Measurements from ENCODE around the gene MBD3. TPM values are rescaled to one million over a fixed set of nuclear protein-coding genes. Genes with fewer than 3 reads are reported as not detected.

Gene MBD3
- total RNA-seq, 2 experiments from 2014 or later, result 34.3 to 35.2 TPM

DNA sequence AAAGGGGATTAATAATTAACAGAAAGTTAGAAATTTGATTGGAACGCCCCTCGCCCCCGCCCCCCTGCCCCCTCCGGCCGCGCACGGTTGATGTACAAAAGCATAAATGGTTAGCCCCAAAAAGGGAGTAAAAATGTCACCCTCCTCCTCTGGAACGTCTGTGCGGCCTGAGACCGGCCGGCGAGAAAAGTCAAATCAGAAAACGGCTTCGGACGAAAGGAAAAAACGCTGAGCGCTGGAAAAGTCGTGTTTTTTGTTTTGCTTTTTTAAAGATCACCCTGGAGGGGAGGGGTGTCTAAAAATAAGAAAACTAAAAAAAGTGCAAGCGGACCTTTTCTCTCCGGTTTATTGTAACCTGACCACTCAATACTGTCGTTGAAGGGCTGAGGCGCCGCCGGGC is 37.7 kb downstream of the MBD3 start:
- TF ChIP-seq CTCF (IDR thresholded peaks at IDR 0.05), result no peak
- POLR2A ChIA-PET, result no interaction called here
- H3K27ac Mint-ChIP-seq, result no peak overlapping the region
- H3K27me3 Mint-ChIP-seq, result peaks cover 10% of the 10 kb centered on the region
- no peaks in the 10 kb centered on the region for H3K27me3 ChIP-seq (ENCODE audit: control insufficient read depth in 1 of 2, insufficient read depth in 2 of 2, low read length in 2 of 2)
- H3K4me3 ChIP-seq (ENCODE audit: low read length), result no peak overlapping the region
- no peaks in the 10 kb centered on the region for H3K9me3 Mint-ChIP-seq
- CTCF ChIA-PET, result no interaction called here
- no peak overlapping the region for H3K4me3 Mint-ChIP-seq
- H3K4me1 ChIP-seq (ENCODE audit: insufficient read depth, low read length), result no peaks in the 10 kb centered on the region
- no peaks in the 10 kb centered on the region for H3K4me1 Mint-ChIP-seq (ENCODE audit: low read depth)
- intact Hi-C loops (cut with DNase I, micrococcal nuclease), result no loop called here
- H3K36me3 Mint-ChIP-seq (ENCODE audit: low read depth), result no peaks in the 10 kb centered on the region
- no peak for ATAC-seq (ENCODE audit: poor library complexity)
- no peaks in the 10 kb centered on the region for H3K9me3 ChIP-seq (ENCODE audit: control insufficient read depth in 1 of 2, insufficient read depth in 1 of 2, low read length in 2 of 2)
- H3K27ac ChIP-seq (ENCODE audit: low read depth in 1 of 2, low read length in 2 of 2), result no peak overlapping the region
- no peak for DNase-seq
- no peaks in the 10 kb centered on the region for H3K36me3 ChIP-seq (ENCODE audit: insufficient read depth, low read length)

- POLR2A ChIA-PET, result no interaction called here
- Mint-ChIP-seq H3K27me3 (peaks cover 18% of the 10 kb centered on the region), H3K27ac (no peak overlapping the region), H3K9me3 (no peaks in the 10 kb centered on the region), H3K4me3 (no peak overlapping the region), H3K4me1 (ENCODE audit: low read depth) (no peaks in the 10 kb centered on the region), H3K36me3 (ENCODE audit: low read depth) (no peaks in the 10 kb centered on the region)
- H3K4me1 ChIP-seq (ENCODE audit: insufficient read depth, low read length), result no peaks in the 10 kb centered on the region
- no peaks in the 10 kb centered on the region for H3K36me3 ChIP-seq (ENCODE audit: insufficient read depth, low read length)
- H3K27me3 ChIP-seq (ENCODE audit: control insufficient read depth in 1 of 2, insufficient read depth in 2 of 2, low read length in 2 of 2), result no peaks in the 10 kb centered on the region
- no peak for TF ChIP-seq CTCF (IDR thresholded peaks at IDR 0.05)
- ATAC-seq (ENCODE audit: poor library complexity), result no peak
- CTCF ChIA-PET, result no interaction called here
- intact Hi-C loops (cut with DNase I, micrococcal nuclease), result no loop called here
- no peak for DNase-seq
- H3K4me3 ChIP-seq (ENCODE audit: low read length), result no peak overlapping the region
- H3K9me3 ChIP-seq (ENCODE audit: control insufficient read depth in 1 of 2, insufficient read depth in 1 of 2, low read length in 2 of 2), result no peaks in the 10 kb centered on the region
- no peak overlapping the region for H3K27ac ChIP-seq (ENCODE audit: low read depth in 1 of 2, low read length in 2 of 2)
Observed at GRCh38 chr19:1553415-1553814, 39.2 kb downstream of the MBD3 start.

DNA sequence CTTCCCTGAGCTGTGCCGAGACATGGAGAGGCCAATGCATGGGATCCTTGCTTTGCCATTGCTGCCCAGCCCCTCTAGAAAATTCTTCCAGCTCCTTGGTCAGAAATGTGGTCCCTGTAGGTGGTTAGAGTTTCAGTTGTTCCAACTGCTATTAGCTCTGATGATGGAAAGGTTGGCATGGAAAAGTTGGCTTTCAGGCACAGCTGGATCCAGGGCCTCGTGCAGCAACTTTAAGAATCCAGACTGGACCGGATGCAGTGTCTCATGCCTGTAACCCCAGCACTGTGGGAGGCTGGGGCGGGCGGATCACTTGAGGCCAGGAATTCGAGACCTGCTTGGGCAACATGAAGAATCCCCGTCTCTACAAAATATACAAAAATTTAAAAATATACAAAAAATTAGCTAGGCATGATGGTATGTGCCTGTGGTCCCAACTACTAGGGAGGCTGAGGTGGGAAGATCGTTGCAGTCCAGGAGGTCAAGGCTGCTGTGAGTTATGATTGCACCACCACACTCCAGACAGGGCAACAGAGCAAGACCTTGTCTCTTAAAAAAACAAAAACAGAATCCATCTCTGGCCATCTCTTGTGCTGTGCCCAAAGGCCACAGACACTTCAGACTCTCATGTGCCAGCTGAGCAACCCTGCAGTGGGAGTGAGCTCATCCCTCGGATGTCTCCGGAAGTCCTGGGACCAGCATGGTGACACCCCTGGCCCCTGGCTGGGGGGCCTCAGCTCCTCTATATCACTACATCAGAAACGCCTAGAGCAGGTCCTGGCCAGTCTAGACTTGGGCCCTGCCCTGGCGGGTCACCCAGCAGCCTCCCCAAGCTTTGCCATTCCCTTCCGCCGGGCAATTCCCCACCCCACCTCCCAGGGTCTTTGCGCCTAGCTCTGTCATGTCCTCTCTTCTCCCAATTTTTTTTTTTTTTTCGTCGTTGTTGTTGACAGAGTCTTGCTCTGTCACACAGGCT is 41.3 kb downstream of the MBD3 start:
- Mint-ChIP-seq H3K27ac (no peak overlapping the region), H3K4me3 (no peak overlapping the region), H3K36me3 (ENCODE audit: low read depth) (no peaks in the 10 kb centered on the region), H3K27me3 (peaks cover 24% of the 10 kb centered on the region), H3K9me3 (no peaks in the 10 kb centered on the region), H3K4me1 (ENCODE audit: low read depth) (no peaks in the 10 kb centered on the region)
- Histone ChIP-seq H3K36me3 (ENCODE audit: insufficient read depth, low read length) (no peaks in the 10 kb centered on the region), H3K4me1 (ENCODE audit: insufficient read depth, low read length) (peaks cover 4% of the 10 kb centered on the region), H3K4me3 (ENCODE audit: low read length) (no peak overlapping the region), H3K9me3 (ENCODE audit: control insufficient read depth in 1 of 2, insufficient read depth in 1 of 2, low read length in 2 of 2) (no peaks in the 10 kb centered on the region), H3K27me3 (ENCODE audit: control insufficient read depth in 1 of 2, insufficient read depth in 2 of 2, low read length in 2 of 2) (no peaks in the 10 kb centered on the region), H3K27ac (ENCODE audit: low read depth in 1 of 2, low read length in 2 of 2) (no peak overlapping the region)
- no peak for DNase-seq
- intact Hi-C loops (cut with DNase I, micrococcal nuclease), result no loop called here
- CTCF ChIA-PET, result no interaction called here
- POLR2A ChIA-PET, result no interaction called here
- no peak for ATAC-seq (ENCODE audit: poor library complexity)
- no peak for TF ChIP-seq CTCF (IDR thresholded peaks at IDR 0.05)
